GM23248 (cell line): ENCODE measurements around the gene SETBP1.

Experiments used
- EZH2 ChIP-seq: fragments of 200-600 bp; sonication (generic); IDR thresholded peaks from 2 replicates; pipeline ENCODE4 v1.6.1; 2018; ENCODE audit warnings: antibody characterized with exemption, mild to moderate bottlenecking; ENCODE audit not compliant: insufficient read depth, poor library complexity, severe bottlenecking
- EZH2phosphoT487 ChIP-seq: fragments of 200-600 bp; sonication (generic); IDR thresholded peaks from 2 replicates; pipeline ENCODE4 v1.6.1; 2018; ENCODE audit warnings: antibody characterized with exemption, moderate library complexity, mild to moderate bottlenecking, low read depth; ENCODE audit not compliant: insufficient read depth

GRCh38 chr18:44935455-44935854 lies 254.8 kb downstream of the SETBP1 start:
- TF ChIP-seq EZH2 (no peak), EZH2phosphoT487 (no peak)
